ENCODE measurements around the gene GPC5. TPM values are rescaled to one million over a fixed set of nuclear protein-coding genes. Genes with fewer than 3 reads are reported as not detected.
A peak's percentile ranks its signal among the peaks of the same experiment; 100 is the strongest.

GPC5 gene
- total RNA-seq, 1 donor from 2014 or later, result 10.2 TPM

DNA sequence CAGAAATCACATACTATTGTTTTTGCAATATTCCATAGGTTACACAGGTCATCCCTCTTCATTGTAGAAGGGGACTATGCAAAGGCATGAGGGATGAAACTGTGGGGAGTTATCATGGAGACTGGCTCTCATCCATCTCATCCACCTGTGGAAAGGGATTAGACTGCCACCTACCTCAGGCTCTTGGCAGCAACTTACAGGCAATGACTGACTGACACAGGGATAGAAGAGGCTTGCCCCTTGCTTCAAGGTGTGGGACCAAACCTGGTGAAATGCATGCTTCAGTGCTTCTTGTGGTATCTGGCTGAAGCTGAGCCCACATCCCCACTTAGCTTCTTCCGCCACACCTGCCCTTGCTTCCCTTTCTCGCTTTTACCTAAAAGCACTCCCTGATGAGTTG, 341.3 kb downstream of the GPC5 start:
- Mint-ChIP-seq H3K4me3 (ENCODE audit: unreplicated experiment) (no peak overlapping the region), H3K4me1 (ENCODE audit: low read depth, unreplicated experiment) (peaks cover 26% of the 10 kb centered on the region), H3K36me3 (ENCODE audit: unreplicated experiment) (no peaks in the 10 kb centered on the region), H3K27ac (ENCODE audit: unreplicated experiment) (peak overlapping the region; percentile 48), H3K27me3 (ENCODE audit: unreplicated experiment) (peaks cover 4% of the 10 kb centered on the region), H3K9me3 (ENCODE audit: unreplicated experiment) (peaks cover 6% of the 10 kb centered on the region)
- TF ChIP-seq, protein P1, sequence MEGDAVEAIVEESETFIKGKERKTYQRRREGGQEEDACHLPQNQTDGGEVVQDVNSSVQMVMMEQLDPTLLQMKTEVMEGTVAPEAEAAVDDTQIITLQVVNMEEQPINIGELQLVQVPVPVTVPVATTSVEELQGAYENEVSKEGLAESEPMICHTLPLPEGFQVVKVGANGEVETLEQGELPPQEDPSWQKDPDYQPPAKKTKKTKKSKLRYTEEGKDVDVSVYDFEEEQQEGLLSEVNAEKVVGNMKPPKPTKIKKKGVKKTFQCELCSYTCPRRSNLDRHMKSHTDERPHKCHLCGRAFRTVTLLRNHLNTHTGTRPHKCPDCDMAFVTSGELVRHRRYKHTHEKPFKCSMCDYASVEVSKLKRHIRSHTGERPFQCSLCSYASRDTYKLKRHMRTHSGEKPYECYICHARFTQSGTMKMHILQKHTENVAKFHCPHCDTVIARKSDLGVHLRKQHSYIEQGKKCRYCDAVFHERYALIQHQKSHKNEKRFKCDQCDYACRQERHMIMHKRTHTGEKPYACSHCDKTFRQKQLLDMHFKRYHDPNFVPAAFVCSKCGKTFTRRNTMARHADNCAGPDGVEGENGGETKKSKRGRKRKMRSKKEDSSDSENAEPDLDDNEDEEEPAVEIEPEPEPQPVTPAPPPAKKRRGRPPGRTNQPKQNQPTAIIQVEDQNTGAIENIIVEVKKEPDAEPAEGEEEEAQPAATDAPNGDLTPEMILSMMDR (IDR thresholded peaks at IDR 0.05; ENCODE audit: partially characterized antibody, unreplicated experiment), result no peak
- no peak for DNase-seq

DNA sequence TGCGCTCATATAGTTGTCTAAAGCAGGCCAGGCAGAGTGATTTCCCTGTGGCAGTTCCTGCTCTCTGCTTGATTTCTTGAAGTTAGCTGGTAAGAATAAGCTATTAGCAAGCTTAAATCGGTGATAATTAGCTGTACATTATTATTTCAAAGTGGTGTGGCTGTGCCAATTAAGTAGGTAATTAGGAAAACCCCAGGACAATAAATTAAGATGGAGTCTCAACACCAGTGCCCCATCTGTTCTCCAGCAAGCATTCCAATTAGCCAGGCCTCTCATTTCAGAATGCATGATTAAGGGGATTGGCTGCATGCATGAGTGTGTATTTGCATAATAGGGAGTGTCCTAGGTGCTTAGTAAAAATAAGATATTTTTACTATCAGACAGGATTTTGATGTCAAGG, 342.3 kb downstream of the GPC5 start:
- H3K27me3 Mint-ChIP-seq (ENCODE audit: unreplicated experiment), result peaks cover 4% of the 10 kb centered on the region
- H3K27ac Mint-ChIP-seq (ENCODE audit: unreplicated experiment), result peak overlapping the region; percentile 48
- TF ChIP-seq, protein P1 (IDR thresholded peaks at IDR 0.05; ENCODE audit: partially characterized antibody, unreplicated experiment), result no peak
- no peaks in the 10 kb centered on the region for H3K36me3 Mint-ChIP-seq (ENCODE audit: unreplicated experiment)
- peaks cover 35% of the 10 kb centered on the region for H3K4me1 Mint-ChIP-seq (ENCODE audit: low read depth, unreplicated experiment)
- H3K4me3 Mint-ChIP-seq (ENCODE audit: unreplicated experiment), result no peak overlapping the region
- no peak for DNase-seq
- peaks cover 6% of the 10 kb centered on the region for H3K9me3 Mint-ChIP-seq (ENCODE audit: unreplicated experiment)

DNA sequence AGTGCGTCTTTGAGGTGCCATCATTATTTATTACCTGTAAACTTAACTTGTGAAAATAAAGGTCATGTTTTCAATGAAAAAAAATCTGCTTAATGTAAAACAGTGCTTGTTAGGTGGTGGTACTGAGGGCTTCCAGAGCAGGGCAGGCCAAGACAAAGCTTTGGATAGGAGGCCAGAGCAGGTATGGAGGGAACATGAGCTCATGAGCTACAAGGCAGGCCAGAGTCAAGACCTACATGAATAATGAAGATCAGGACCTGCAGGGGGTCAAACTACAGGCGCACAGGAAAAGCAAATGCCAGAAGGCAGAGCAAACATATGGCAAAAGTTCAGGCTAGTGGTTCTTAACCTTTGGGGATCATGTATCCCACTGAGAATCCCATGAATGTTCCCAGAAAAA, 343.5 kb downstream of the GPC5 start:
- TF ChIP-seq, protein P1 (IDR thresholded peaks at IDR 0.05; ENCODE audit: partially characterized antibody, unreplicated experiment), result no peak
- peaks cover 11% of the 10 kb centered on the region for H3K9me3 Mint-ChIP-seq (ENCODE audit: unreplicated experiment)
- H3K4me1 Mint-ChIP-seq (ENCODE audit: low read depth, unreplicated experiment), result peaks cover 42% of the 10 kb centered on the region
- H3K27ac Mint-ChIP-seq (ENCODE audit: unreplicated experiment), result peak overlapping the region; percentile 88
- H3K27me3 Mint-ChIP-seq (ENCODE audit: unreplicated experiment), result peaks cover 4% of the 10 kb centered on the region
- H3K4me3 Mint-ChIP-seq (ENCODE audit: unreplicated experiment), result peak overlapping the region; percentile 56
- no peaks in the 10 kb centered on the region for H3K36me3 Mint-ChIP-seq (ENCODE audit: unreplicated experiment)
- DNase-seq, result no peak

DNA sequence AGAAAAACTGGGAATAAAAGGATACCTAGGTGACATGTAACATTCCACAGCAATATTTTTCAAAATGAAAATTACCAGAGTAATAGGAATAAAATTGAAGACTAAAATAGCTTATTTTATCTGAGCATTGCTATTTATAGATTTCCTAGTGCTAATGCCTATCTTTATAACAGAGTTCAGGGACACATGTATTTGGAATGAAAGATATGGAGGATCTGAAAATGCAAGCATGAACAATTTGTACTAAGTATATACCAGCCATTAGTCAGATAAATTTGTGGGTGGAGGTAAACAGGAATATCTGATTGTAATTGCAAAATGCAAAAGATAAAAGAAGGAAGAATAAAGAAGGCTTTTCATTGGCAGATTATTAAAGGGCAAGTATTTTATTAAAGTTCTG, 345.9 kb downstream of the GPC5 start:
- H3K4me1 Mint-ChIP-seq (ENCODE audit: low read depth, unreplicated experiment), result peaks cover 50% of the 10 kb centered on the region
- no peaks in the 10 kb centered on the region for H3K36me3 Mint-ChIP-seq (ENCODE audit: unreplicated experiment)
- H3K9me3 Mint-ChIP-seq (ENCODE audit: unreplicated experiment), result peaks cover 11% of the 10 kb centered on the region
- no peak for DNase-seq
- peaks cover 4% of the 10 kb centered on the region for H3K27me3 Mint-ChIP-seq (ENCODE audit: unreplicated experiment)
- H3K4me3 Mint-ChIP-seq (ENCODE audit: unreplicated experiment), result no peak overlapping the region
- peak overlapping the region; percentile 73 for H3K27ac Mint-ChIP-seq (ENCODE audit: unreplicated experiment)
- TF ChIP-seq, protein P1 (IDR thresholded peaks at IDR 0.05; ENCODE audit: partially characterized antibody, unreplicated experiment), result no peak

DNA sequence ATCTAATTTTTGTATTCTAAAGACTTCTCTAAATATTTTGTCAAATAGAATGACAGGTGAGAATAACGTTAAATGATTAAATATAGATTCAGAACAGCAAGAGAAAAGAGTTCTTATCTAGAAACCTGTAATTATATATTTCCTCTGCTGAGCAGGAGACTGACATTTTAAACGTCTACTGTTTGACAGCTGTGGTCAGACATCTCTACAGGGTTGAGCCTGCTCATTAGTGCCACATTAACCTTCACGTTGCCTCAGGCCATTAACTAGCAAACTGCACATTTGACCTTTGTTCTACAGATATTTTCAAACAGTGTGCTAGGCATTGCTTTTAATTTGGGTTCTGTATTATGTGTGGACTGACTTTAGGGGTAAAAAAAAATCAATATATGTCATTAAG, 347.5 kb downstream of the GPC5 start:
- peak overlapping the region; percentile 57 for H3K4me3 Mint-ChIP-seq (ENCODE audit: unreplicated experiment)
- peaks cover 11% of the 10 kb centered on the region for H3K9me3 Mint-ChIP-seq (ENCODE audit: unreplicated experiment)
- H3K36me3 Mint-ChIP-seq (ENCODE audit: unreplicated experiment), result no peaks in the 10 kb centered on the region
- peaks cover 4% of the 10 kb centered on the region for H3K27me3 Mint-ChIP-seq (ENCODE audit: unreplicated experiment)
- no peak for DNase-seq
- peak overlapping the region; percentile 60 for H3K27ac Mint-ChIP-seq (ENCODE audit: unreplicated experiment)
- TF ChIP-seq, protein P1 (IDR thresholded peaks at IDR 0.05; ENCODE audit: partially characterized antibody, unreplicated experiment), result no peak
- H3K4me1 Mint-ChIP-seq (ENCODE audit: low read depth, unreplicated experiment), result peaks cover 42% of the 10 kb centered on the region

All from glutamatergic neuron (in vitro differentiated cells).